GM19463 (cell line): ENCODE results near the gene POLE.

Source experiments
- ATAC-seq: cut with Tn5 transposase; IDR thresholded peaks from one replicate; pipeline ENCODE4 v1.9.1; 2021; ENCODE audit warnings: mild to moderate bottlenecking, moderate library complexity; ENCODE audit not compliant: unreplicated experiment

POLE gene

DNA sequence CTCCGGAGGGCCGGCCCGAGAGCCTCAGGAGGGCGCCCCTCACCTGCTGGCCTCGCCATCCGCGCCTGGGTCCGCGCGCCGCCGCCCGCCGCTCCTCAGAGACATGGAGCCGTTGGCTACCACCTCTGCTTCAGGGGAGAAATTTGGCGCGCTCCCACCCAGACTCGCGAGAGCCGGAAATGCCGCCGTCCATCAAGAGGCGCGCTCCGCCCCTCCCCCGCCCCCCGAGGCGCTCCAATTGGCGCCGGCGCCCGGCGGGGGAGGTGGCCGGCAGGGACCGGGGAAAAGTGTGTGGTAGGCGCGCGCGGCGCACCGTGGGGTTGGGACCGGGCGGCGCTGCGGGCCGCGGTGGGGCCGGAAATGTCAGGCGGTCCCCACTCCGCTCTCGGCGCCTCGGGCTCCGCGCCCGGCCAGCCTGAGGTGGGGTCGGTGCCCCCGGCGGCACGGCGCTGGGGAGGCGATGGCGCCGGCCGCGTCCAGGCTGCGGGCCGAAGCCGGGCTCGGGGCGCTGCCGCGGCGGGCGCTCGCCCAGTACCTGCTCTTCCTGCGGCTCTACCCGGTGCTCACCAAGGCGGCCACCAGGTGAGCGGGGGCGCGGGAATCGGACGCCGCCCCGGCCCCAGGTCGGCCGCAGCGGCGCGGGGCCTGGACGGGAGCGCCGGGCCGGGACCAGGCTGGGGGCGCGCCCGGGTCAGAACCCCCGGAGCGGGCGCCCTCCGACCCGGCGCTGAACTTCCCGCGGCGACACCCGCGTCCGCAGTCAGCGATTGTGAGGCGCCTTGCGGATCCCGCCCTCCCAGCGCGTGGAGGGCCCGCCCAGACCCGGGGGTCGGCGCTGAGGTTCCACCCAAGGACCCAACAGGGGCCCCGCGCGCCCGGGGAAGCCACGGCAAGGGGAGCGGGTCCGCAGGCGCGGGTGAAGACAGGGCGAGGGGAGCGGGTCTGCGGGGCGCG, at the start of gene POLE, which contains the start of gene PXMP2:
Gene POLE (minus strand): TSS at position 132 of the 954 bp plus-strand sequence. CDS start 27 bp downstream, at position 105.
Gene PXMP2 (plus strand): TSS at position 377 of the 954 bp plus-strand sequence. CDS start 84 bp downstream, at position 461.
- ATAC-seq, result peak; percentile 93

- ATAC-seq, result no peak
Observed at GRCh38 chr12:132736913-132737312, 49.8 kb upstream of the POLE start.

DNA sequence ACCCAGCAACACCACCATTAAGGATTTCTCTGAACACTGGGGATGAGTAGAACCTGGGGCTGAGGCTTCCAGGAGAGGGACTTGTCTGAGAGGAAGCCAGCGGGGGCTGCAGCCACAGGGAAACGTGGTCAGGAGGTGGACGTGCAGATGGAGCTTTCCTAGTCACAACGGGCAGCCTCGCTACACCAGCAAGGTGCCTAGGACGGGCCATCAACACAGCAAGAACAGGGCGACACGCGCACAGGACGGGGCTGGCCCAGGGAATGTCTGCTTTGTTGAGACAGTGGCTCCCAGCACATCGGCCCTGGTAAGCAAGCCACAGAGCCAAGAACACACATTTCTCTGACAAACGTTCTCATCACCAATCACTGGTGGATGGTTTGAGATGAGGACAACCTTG, 49.2 kb upstream of the POLE start:
- ATAC-seq, result no peak

DNA sequence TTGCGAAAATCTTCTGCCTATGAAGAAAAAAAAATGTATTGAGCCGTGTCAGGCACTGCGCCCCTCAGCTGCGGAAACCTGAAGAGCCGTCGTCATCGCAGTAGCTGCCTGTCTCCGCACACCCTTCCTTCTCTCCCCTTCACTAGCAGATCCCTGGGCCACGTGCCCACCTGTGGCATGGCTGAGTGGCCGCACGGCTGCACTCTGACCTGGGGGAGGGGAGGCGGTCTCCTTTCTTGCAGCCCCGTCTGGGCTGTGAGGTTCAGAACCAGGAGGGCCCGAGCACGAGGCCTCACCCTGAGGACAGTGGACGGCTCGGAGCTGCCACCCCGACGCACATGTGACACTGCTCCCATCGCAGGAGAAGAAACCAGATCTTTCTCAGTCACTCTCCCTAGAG, 48.4 kb upstream of the POLE start:
- no peak for ATAC-seq

DNA sequence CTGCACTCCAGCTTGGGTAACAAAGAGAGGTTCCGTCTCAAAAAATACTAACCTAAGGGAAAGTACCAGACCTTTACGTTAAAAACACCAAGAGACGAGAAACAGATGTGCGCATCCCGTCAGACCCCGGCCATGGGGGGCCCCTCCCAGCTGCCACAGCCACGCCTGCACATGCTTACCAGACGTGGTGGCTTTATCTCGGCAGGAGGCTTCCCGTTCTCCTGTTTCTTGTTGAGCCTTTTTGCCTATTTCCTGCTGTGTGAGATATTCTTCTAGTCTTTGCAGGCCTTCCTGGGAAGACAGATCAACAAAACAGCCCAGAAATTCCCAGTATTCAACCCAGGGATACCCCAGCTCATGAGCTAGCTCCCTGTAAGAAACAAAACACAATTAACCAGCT, 47.1 kb upstream of the POLE start:
- ATAC-seq, result no peak

DNA sequence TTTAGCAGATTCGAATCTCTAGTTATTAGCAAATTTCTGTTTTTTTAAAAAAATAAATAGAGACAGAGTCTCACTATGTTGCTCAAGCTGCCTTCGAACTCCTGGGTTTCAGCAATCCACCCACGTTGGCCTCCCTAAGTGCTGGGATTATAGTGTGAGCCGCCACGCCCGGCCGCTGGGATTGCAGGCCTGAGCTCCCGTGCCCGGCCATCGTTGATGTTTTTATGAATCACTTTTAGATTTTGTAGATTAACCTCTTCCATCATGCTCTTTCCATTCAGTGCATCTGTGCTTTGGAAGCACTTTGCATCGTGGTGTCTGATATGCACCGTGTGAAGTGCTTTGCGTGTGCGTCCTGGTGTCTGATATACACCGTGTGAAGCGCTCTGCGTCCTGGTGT, 44.4 kb upstream of the POLE start:
- ATAC-seq, result no peak

GRCh38 chr12:132730353-132730752, 43.2 kb upstream of the POLE start:
- no peak for ATAC-seq

GRCh38 chr12:132729541-132730320, 42.6 kb upstream of the POLE start:
- ATAC-seq, result no peak

DNA sequence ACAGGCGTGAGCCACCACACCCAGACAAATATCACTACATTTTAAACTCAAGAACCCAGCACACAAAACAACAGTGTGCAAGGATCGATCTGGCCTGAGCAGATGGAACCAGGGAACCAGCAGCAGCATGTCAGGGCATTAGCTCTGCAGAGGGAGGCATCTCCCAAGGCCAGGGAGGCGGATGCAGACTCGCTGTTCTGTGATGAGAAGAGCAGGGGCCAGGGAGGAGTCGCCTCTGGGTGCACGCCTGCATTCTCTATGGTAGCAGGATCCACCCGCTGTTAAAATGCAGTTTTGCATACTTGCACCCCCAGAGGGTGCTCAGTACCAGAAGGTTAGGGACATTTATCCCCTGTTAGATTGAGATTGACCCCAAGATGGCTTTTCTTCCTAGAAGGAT, 41.4 kb upstream of the POLE start:
- ATAC-seq, result no peak

DNA sequence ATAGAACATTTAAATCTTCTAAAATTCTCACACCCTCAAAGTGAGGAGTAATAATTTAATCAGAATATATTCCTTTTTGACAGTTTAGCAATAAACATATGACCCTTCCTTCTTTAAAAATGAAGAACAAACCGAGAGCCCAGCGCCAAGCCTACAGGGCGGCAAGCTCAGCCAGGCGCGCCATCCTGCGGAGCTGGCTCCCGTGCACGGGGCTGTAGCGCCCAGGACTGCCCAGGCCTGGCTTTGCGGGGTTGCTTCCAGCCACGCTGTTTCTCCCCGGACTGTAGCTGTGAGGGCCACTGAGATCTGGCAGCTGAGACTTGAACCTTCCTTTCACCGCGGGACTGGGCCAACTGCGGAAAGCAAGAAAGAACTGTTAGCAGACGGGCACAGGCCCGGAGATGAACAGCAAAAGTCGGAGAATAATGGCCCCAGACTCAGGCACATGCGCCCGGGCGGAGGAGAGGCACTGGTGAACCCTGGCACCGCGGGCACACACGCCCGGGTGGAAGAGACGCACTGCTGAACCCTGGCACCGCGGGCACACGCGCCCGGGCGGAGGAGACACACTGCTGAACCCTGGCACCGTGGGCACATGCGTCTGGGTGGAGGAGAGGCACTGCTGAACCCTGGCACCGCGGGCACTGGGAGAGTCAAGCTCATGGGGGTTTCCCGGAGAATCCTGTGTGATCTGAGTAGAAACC, 40.1 kb upstream of the POLE start:
- ATAC-seq, result no peak

GRCh38 chr12:132726386-132726785, 39.2 kb upstream of the POLE start:
- ATAC-seq, result no peak

DNA sequence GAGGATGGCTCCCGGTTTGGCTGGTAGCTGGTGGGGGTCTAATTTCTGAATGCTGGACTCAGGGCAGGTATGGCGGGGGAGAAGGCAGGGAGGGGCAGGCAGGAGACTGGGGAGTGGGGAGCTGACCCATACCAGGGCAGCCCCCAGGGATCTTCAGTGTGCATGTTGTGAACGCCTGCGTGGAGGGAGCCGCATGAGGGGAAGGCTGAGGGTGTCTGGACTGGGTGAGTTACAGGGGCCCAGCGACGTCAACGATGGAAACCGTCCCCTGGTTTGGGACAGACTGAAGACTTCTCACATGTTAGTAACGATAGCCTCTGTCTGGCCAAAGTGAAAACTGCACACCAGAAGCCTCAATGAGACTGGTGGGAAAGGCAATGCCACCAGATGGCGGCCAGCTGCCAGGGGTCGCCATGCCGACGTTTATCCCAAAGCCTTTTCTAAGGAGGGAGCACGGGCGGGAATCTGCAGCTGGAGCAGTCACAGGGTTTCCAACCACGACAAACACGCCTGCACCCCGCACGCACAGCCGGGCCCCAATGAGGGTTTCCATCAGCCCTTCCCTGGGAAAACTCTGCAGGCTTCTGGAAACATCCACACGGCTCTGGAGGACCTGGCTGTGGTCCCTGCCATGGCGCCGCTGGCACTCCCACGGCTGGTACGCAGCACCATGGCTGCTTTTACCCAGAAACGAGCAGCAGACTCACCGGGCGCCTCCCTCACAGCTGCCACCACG, 37.5 kb upstream of the POLE start:
- no peak for ATAC-seq

DNA sequence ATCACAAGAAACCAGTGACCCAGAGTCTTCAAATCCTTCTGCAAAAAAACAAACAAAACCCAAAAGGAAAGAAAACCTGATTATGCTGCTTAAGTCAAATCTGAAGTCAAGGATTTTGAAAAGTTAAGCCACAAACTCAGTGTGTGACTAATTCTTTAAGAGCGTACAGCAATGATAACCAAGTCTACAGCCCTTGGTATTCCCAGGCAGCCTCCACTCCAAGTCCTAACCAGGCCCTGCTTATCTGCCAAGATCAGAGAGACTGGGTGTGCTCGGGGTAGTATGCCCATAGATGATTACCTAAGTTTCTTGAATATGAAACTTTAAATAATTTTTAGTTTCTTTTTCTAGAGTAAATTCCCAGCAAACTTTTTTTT, 36.6 kb upstream of the POLE start:
- no peak for ATAC-seq

- no peak for ATAC-seq
Observed at GRCh38 chr12:132723015-132723763, 36.0 kb upstream of the POLE start.

- ATAC-seq, result no peak
Observed at GRCh38 chr12:132720606-132721345, 33.6 kb upstream of the POLE start.

GRCh38 chr12:132719954-132720324, 32.8 kb upstream of the POLE start:
- no peak for ATAC-seq

- ATAC-seq, result no peak
Observed at GRCh38 chr12:132719141-132719953, 32.2 kb upstream of the POLE start.

DNA sequence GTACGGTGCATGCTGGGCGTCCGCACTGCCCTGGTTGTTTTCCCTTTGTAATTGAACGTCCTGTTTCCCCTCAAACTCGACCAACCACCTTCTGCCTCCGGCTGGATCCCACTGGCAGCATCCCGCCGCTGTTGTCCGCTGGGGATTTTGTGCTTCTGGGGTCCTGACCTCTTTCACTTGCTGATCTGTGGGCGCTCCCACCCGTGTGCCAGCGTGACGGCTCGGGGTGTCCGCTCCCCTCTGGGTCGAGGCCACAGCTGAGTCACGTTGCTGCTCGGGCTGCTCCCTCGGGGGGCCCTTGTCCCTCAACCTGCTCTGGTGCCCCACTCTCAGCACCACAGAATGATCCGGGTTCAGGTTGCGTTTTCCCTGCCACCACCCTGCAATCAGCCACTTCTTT, 31.5 kb upstream of the POLE start:
- ATAC-seq, result no peak
